Left hindlimb (tissue), 1 donor: ENCODE results near the gene CCNYL1.

Experiments used
- DNase-seq: peaks from one replicate; pipeline ENCODE4 v3.0.0-alpha.2; 2018

CCNYL1 gene

DNA sequence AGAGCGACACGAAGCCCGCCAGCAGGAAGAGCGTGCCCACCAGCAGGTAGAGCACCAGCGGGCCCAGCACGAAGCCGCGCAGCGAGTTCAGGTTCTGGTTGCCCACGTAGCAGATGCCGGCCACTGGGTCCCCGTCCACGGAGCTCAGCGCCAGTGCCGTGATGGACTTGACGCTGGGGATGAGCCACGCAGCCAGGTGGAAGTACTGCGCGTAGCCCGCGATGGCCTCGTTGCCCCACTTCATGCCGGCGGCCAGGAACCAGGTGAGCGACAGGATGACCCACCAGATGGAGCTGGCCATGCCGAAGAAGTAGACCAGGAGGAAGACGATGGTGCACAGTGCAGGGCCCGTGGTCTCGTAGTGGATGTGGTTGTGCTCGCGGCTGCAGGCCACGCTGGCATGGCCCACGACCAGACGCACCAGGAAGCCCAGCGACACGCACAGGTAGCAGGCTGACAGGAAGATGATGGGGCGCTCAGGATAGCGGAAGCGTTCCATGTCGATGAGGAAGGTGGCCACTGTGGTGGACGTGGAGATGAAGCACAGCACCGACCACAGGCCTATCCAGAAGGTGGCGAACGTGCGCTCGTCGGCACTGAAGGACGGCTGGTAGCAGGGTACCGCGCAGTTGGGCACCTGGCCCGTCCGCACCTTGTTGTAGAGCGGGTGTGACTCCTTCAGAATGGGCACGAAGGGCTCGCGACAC, 56.2 kb downstream of the CCNYL1 start:
- peak; percentile 51 for DNase-seq

DNA sequence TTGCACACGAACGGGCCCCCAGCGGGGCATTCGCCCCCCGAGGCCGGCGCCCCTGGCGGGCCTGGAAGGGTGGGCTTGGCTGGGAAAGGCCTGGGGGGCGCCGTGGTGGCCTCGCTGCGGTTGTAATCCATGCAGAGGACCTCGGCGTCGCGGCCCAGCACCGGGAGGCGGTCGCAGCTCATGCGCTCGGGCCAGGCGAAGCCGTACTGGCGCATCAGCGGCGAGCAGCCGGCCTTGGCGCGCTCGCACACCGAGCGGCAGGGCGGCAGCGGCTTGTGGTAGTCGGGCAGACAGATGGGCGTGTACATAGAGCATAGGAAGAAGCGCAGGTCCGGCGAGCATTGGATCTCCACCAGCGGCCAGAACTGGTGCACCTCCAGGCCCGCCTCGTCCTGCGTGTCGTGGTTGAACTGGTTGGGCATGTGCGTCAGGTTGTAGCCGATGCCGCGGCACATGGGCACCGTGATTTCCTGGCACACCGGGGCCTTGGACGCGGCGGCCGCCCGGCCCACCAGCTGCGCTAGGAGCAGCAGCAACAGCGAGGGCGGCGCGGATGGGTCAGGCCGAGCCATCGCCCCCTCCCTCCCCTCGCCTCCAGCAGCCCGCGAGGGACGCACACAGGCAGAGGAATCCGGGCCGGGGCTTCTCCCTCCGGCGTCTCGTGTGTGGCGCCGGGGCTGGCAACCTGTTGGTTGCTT, 56.9 kb downstream of the CCNYL1 start:
- DNase-seq: peak; percentile 57

DNA sequence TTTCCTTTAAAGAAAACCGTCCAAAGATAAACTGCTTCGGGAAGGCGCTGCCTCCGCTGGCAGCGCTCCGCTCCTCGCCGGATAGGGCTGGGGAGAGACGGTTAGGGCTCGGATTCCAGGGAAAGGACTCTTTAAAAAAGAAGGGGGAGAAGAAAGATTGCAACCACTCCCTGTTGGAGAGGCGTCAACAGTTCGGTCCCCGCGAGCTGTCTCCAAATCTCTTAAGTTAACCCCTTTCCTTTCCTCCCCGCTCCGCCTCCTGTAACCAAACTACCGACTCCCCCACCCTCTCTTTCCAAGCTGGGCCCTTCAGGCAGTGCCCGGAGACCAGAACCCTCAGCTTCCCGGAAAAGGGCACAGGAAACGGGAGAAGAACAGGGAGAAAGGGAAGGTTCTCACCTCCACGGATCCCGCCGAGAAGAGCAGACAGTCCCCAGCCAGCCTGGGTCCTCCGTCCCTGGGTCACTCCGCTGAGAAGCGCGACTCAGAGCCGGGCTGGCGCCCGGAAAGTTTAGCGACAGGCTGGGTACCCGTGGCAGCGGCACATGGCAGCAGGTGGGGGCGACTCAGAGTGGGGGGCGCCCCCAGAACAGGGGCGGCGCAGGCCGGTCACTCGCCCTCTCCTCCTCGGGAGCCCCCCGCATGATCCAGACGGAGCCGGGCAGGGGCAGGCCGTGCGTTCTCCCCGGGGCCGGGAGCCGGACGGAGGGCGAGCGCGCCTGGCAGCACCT, 57.6 kb downstream of the CCNYL1 start:
- no peak for DNase-seq

DNA sequence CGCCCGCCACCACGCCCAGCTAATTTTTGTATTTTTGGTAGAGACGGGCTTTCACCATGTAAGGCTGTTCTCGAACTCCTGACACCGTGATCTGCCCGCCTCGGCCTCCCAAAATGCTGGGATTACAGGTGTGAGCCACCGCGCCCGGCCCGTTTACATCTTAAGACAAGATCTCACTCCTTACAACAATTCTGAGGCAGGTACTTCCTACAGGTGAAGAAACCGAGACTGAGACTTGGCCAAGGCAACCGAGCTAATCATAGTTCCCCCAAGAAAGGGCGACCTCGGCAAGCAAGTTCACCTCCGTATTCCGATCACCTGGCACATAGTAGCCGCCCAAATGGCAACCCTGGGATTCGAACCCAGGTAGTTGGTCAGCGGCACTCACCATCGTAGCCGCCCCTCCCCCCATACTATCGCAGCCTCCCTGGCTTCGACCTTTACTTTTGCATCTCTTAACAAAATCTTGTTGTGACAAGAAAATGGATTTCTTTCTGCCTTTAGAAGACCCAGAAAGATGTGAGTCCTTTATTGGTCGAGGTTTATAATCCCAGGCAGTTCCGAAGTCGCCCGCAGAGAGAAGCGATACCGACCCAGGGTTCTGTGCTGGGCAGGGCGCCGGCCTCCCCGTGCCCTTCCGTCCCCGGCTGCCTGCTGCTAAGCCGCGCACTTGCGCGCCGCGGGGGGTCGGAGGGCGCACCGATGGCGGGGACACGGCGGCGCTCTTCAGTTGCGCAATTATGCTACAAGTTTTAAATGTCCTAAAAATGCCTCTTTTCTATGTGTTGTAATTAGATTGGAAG, 59.4 kb downstream of the CCNYL1 start:
- no peak for DNase-seq

- DNase-seq: no peak
These were observed 60.0 kb downstream of the CCNYL1 start for GRCh38 chr2:207771421-207771820.

DNA sequence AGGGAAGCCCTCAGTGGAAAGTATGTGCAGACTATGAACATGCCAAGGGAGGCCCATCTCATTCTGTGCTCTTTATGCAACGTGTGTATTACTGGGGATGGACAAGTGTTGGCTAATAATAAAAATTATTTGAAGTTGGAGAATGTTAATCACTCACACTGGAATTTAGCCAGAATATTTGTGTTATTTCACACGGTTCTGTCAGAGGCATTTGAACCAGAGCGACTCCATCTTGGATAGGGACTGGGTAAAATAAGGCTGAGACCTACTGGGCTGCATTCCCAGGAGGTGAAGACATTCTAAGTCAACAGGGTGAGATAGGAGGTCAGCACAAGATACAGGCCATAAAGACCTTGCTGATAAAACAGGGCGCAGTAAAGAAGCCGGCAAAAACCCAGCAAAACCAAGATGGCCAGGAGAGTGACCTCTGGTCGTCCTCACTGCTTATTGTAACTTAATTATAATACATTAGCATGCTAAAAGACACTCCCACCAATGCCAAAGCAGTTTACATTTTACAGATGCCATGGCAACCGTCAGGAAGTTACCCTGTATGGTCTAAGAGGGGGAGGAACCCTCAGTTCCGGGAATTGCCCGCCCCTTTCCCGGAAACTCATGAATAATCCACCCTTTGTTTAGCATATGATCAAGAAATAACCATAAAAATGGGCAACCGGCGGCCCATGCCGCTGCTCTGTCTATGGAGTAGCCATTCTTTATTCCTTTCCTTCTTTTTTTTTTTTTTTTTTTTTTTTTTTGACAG, 60.8 kb downstream of the CCNYL1 start:
- peak; percentile 47 for DNase-seq

GRCh38 chr2:207772844-207773205, 61.4 kb downstream of the CCNYL1 start:
- DNase-seq: no peak

DNA sequence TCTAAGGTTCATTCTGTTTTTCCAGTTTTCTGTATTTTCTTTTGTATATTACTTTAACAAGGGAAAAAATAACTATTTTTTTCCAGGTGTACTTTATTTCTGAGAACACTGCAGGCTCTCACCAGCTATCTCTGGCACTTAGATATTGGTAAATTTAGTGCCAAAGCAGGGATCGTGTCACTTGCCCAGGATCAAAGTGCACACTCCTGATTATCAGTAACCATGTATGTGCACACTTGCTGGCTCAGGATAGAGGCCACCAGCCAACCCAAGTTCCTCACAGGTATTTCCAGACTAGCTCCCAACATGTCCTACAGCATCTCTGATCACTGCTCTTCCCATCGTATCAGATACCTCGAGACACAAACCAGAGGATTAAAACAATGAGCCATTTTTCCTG, 64.0 kb downstream of the CCNYL1 start:
- no peak for DNase-seq

- DNase-seq: no peak
These were observed 65.7 kb downstream of the CCNYL1 start for GRCh38 chr2:207777124-207777523.

DNA sequence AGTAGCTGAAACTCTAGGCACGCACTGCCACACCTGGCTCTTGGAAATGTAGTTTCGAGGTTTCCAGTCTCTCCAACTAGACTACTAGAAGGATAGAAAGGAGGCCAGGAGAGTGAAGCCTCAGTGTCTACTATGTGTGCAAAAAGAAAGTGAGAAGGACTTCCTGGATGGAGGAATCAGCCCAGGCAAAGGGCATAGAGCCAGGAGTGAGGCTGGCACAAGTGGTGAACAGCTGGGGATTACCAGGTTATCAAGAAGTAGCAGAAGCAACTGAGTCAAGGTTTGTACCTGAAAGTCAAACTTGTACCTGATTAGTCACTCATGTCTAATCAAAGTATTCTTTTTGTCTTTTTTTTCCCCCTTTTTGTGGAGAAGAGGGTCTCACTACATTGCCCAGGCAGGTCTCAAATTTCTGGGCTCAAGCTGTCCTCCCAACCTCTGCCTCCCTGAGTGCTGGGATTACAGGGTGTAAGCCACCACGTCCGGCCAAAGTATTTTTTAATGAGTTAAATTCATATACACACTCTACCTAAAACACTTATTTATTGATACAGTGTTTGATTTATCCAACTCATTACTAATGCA, 67.0 kb downstream of the CCNYL1 start:
- no peak for DNase-seq

DNA sequence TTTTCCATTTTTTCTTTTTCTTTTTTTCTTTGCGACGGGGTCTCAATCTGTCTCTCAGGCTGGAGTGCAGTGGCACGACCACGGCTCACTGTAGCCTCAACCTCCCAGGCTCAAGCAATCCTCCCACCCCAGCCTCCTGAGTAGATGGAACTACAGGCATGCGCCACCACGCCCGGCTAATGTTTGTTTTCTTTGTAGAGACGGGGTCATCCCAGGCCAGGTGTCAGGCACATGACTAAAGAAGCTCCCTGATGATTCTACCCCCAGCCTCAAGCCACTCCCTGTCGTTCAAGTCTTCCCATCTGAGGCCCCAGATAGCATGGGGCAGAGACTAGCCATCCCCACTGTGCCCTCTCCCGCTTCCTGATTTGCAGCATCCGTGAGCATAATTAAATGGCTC, 68.1 kb downstream of the CCNYL1 start:
- no peak for DNase-seq

DNA sequence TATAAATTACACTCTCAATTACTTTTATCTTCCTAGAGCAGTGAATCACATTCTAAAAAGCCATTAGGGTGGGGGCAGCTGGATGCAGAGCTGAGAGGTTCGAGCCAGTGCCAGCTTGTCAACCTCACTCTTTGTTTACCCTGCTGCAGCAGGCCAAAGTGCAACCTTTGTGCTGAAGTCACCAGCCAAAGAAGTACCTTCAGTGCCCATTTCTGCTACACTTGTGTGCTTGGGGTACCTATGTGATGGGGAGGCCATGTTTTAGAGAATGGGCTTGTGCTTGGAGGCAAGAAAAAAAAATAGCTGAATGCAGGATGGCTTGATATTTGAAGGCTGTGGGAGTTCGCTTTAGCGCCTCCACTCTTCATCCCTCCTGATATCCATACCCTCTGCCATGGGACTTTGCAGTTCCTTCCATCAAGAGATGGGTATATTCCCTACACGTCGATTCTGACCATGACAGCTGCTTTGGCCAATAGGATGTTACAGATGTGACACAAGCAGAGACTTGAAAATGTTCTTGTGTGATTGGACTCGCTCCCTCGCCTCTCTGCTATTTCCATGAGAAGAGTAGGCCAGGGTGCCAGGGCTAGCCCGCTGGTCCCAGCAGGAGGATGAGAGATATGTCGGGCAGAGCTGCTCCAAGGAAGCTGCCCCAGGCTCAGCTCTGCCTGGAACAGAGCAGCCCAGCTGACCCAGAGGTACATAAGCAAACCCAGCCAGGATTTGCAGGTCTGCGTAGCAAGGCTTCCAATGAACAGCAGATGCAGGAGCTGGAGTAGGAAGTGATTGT, 71.0 kb downstream of the CCNYL1 start:
- DNase-seq: no peak

- DNase-seq: no peak
These were observed 72.1 kb downstream of the CCNYL1 start for GRCh38 chr2:207783514-207783913.

GRCh38 chr2:207784898-207785297, 73.5 kb downstream of the CCNYL1 start:
- DNase-seq: no peak

GRCh38 chr2:207787017-207787416, 75.6 kb downstream of the CCNYL1 start:
- DNase-seq: no peak

DNA sequence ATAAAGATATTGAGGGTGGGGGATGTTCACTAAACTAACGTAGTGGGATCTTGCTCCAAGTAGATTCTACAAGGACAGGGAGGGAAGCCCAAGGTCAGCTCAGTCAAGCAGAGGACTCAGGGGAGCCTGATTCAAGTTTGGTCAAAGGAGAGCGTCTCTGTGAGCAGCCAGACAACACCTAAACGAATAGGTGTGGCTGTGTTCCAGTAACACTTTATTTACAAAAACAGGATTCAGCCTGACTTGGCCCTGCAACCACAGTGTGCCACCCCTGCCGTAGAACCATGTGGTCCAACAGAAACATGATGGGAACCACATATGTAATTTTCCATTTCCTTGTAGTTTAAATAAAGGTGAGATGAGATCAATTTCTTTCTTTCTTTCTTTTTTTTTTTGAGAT, 76.4 kb downstream of the CCNYL1 start:
- no peak for DNase-seq

- no peak for DNase-seq
These were observed 79.5 kb downstream of the CCNYL1 start for GRCh38 chr2:207790898-207791297.

DNA sequence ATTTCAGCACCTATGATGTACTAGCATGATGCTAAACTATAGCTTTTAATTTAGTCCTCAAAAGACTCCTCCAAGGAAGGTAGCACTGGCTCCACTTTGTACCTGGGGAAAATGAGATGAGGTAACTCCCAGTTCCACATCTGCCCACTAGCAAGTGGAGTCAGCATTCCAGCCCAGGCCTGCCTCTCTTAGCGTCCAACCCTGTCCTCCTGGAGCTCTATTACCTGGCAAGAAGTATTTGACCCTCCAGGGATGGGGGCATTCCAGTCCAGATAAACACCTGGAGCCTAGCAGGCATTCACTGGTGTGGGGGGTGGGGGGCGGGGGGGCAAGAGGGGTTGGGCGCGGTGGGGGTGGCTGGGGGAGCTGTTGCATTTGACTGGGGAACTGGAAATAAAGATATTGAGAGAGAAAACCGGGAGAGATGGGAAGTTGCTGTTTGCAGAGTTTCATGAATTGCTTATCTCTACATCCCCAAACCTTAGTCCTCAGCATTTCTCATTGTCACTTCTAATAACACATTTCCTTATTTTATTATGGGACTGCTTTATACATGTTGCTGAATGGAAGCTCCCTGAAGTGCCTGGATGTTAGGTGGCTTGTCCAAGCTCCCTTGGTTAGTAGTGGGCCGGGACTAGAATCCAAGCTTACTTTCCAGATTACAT, 80.3 kb downstream of the CCNYL1 start:
- DNase-seq: no peak

GRCh38 chr2:207792244-207792785, 80.9 kb downstream of the CCNYL1 start:
- no peak for DNase-seq
